PC-9 (cell line): ENCODE measurements around the gene ENPP4. TPM values are rescaled to one million over a fixed set of nuclear protein-coding genes. Genes with fewer than 3 reads are reported as not detected.

Experiments
- BruUV-seq: library from RNA; stranded (reverse); fragments of 400-500 nt; replicated peaks from 2 replicates; lab custom pipeline; 2021; lab: Mats Ljungman, UMichigan
- CTCF ChIA-PET: fragments of 300-600 bp; sonication (Branson Sonifier 250); formaldehyde crosslinking; loops from one replicate; lab custom pipeline; 2022; ENCODE audit warnings: antibody characterized with exemption; lab: Charles Lee
- POLR2A ChIA-PET: fragments of 300-600 bp; sonication (Branson Sonifier 250); formaldehyde crosslinking; loops from one replicate; lab custom pipeline; 2022; ENCODE audit warnings: antibody characterized with exemption; ENCODE audit not compliant: unreplicated experiment; lab: Charles Lee
- DNase-seq, 2 experiments: peaks; one replicate each; pipeline versions ENCODE4 v3.0.0 to v3.0.0-alpha.2; 2015 to 2022; ENCODE audit warnings: mixed read lengths in 1 of 2
- H2AFZ ChIP-seq: fragments of 200-600 bp; sonication (generic); 2 replicates; pipeline ENCODE4 v1.8.1; 2017; ENCODE audit warnings: antibody characterized with exemption
- H3F3A ChIP-seq: fragments of 200-600 bp; sonication (generic); 2 replicates; pipeline ENCODE4 v1.8.1; 2017; ENCODE audit warnings: antibody characterized with exemption, mild to moderate bottlenecking, low read depth; ENCODE audit not compliant: insufficient read depth
- H3K27ac ChIP-seq: fragments of 200-600 bp; sonication (generic); 2 replicates; pipeline ENCODE4 v1.6.1; 2016; ENCODE audit warnings: mixed run types
- H3K27me3 ChIP-seq: fragments of 200-600 bp; sonication (generic); 2 replicates; pipeline ENCODE4 v1.6.1; 2016; ENCODE audit warnings: low read depth, mixed run types; ENCODE audit not compliant: insufficient read depth
- H3K36me3 ChIP-seq: fragments of 200-600 bp; sonication (generic); 2 replicates; pipeline ENCODE4 v1.6.1; 2016; ENCODE audit warnings: low read depth, mixed run types
- H3K4me1 ChIP-seq: fragments of 200-600 bp; sonication (generic); replicated peaks from 2 replicates; pipeline ENCODE4 v1.6.1; 2016; ENCODE audit warnings: mixed run types; ENCODE audit not compliant: insufficient read depth
- H3K4me2 ChIP-seq: fragments of 200-600 bp; sonication (generic); 2 replicates; pipeline ENCODE4 v1.6.1; 2017; ENCODE audit warnings: mixed run types
- H3K4me3 ChIP-seq: fragments of 200-600 bp; sonication (generic); 2 replicates; pipeline ENCODE4 v1.6.1; 2016; ENCODE audit warnings: mixed run types
- H3K79me2 ChIP-seq: fragments of 200-600 bp; sonication (generic); 2 replicates; pipeline ENCODE4 v1.6.1; 2017; ENCODE audit warnings: low read depth, mixed run types
- H3K9me2 ChIP-seq: fragments of 200-600 bp; sonication (generic); 2 replicates; pipeline ENCODE4 v1.8.1; 2017; ENCODE audit warnings: mild to moderate bottlenecking; ENCODE audit not compliant: insufficient read depth
- H3K9me3 ChIP-seq: fragments of 200-600 bp; sonication (generic); 2 replicates; pipeline ENCODE4 v1.8.1; 2016; ENCODE audit warnings: low read depth; ENCODE audit not compliant: insufficient read depth
- H4K20me1 ChIP-seq: fragments of 200-600 bp; sonication (generic); 2 replicates; pipeline ENCODE4 v1.8.1; 2017; ENCODE audit not compliant: insufficient read depth
- EZH2 ChIP-seq: fragments of 200-600 bp; sonication (generic); IDR thresholded peaks from 2 replicates; pipeline ENCODE4 v1.8.0; 2017; ENCODE audit warnings: antibody characterized with exemption, low read depth
- intact Hi-C: fragments of 100-400 bp; cut with micrococcal nuclease; formaldehyde crosslinking; loops from one replicate; pipeline ENCODE4 v1.10.0; 2022; ENCODE audit not compliant: unreplicated experiment
- total RNA-seq: library from RNA; stranded (reverse); gene quantifications from 2 replicates; pipeline ENCODE4 v1.2.3, GENCODE V29; 2021
- TF ChIP-seq, protein P1 (sequence below): fragments of 200-600 bp; sonication (generic); conservative IDR thresholded peaks from 2 replicates; pipeline ENCODE4 v1.6.1; 2017; ENCODE audit warnings: mixed run types, antibody characterized with exemption, mild to moderate bottlenecking, moderate library complexity

ENPP4 gene
- total RNA-seq, 1 experiment from 2014 or later = 7.1 TPM

DNA sequence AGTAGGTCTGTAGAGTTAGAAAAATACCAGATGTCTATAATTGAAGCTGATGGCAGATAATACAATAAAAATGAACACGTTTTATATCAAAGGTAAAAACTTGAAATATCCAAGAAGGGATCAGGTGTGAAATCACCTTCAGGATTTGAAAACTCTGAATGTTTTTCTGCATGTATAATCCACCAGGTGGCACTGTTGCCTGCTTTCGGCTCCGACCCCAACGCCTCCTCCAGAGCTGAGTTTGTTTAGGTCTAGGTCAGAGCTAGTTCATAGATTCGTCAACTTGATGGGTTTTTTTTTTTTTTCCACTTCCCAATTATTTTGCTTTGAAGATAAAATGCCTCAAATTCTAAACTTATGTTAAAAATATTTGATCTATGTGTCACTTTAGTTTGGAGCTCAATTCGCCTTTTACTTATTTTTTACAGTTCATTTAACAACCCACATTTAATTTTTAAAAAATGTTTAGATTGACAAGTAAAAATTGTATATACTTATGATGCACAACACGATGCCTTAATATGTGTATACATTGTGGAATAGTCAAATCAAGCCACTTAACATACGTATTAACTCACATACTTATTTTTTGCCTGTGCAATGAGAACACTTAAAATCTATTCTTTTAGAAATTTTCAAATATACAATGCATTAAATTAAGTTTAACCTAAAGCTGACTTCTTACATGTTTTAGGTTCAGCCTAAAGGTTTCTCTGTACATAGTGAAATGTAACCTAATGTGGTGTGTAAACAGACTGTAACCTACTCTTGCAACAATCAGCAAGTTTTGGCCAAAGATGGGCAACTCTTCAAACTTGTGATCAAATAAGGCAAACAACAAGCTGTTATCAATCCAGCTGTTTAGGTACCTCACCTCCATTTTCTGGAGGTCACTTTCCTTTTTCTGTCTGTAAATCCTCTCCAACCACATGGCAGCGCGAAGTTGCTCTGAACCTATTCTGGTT lies 39.4 kb upstream of the ENPP4 start:
- no peaks in the 10 kb centered on the region for H4K20me1 ChIP-seq
- TF ChIP-seq EZH2 = no peak
- TF ChIP-seq, protein P1, sequence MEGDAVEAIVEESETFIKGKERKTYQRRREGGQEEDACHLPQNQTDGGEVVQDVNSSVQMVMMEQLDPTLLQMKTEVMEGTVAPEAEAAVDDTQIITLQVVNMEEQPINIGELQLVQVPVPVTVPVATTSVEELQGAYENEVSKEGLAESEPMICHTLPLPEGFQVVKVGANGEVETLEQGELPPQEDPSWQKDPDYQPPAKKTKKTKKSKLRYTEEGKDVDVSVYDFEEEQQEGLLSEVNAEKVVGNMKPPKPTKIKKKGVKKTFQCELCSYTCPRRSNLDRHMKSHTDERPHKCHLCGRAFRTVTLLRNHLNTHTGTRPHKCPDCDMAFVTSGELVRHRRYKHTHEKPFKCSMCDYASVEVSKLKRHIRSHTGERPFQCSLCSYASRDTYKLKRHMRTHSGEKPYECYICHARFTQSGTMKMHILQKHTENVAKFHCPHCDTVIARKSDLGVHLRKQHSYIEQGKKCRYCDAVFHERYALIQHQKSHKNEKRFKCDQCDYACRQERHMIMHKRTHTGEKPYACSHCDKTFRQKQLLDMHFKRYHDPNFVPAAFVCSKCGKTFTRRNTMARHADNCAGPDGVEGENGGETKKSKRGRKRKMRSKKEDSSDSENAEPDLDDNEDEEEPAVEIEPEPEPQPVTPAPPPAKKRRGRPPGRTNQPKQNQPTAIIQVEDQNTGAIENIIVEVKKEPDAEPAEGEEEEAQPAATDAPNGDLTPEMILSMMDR = peak; percentile 85
- peak; percentile 44 to 47 for DNase-seq
- no peak overlapping the region for H3K4me2 ChIP-seq
- no peaks in the 10 kb centered on the region for H3K9me2 ChIP-seq
- no peak overlapping the region for H3K4me3 ChIP-seq
- intact Hi-C loops = loop anchor here (1.0 to 2.0 kb wide), 5 partner anchors 48 to 536 kb away; no protein-coding TSS in a partner anchor
- no peaks in the 10 kb centered on the region; the same call in 1 of the 2 replicates for H3K27me3 ChIP-seq
- POLR2A ChIA-PET = interaction anchor here (1.1 kb wide), 1 partner anchor 38 kb away, joined by 4 read pairs; no protein-coding TSS in a partner anchor
- BruUV-seq = no TSS peak
- H3K36me3 ChIP-seq = no peaks in the 10 kb centered on the region
- H3K79me2 ChIP-seq = no peaks in the 10 kb centered on the region
- no peaks in the 10 kb centered on the region for H3K9me3 ChIP-seq
- no peaks in the 10 kb centered on the region for H3K4me1 ChIP-seq
- H3K27ac ChIP-seq = no peak overlapping the region
- H3F3A ChIP-seq = no peaks in the 10 kb centered on the region
- no peak overlapping the region for H2AFZ ChIP-seq
- CTCF ChIA-PET = interaction anchor here (0.5 to 1.6 kb wide), 13 partner anchors 19 to 376 kb away, joined by 3 to 14 read pairs (median 5); partner anchors contain the start of gene ENPP4

DNA sequence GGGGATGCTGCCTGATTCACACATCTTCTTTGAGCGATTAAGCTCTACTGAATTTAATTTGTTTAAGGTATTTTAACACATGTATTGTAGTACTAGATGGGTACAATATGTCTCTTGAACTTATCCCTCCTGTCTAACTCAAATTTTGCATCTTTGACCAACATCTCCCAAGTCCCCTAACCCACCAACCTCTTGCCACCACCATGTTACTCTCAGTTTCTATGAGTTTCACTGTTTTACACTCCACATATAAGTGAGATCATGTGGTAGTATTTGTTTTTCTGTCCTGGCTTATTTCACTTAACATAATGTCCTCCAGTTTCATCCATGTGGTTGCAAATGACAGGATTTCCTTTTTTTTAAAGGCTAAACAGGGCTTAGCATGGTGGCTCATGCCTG lies 38.7 kb upstream of the ENPP4 start:
- H2AFZ ChIP-seq = no peak overlapping the region
- no peaks in the 10 kb centered on the region for H3K9me3 ChIP-seq
- H3K27me3 ChIP-seq = no peaks in the 10 kb centered on the region; the same call in 1 of the 2 replicates
- H3K36me3 ChIP-seq = no peaks in the 10 kb centered on the region
- no peaks in the 10 kb centered on the region for H3K4me1 ChIP-seq
- H3F3A ChIP-seq = no peaks in the 10 kb centered on the region
- intact Hi-C loops = loop anchor here (2.0 kb wide), 1 partner anchor 130 kb away; no protein-coding TSS in a partner anchor
- no peak overlapping the region for H3K4me2 ChIP-seq
- BruUV-seq = no TSS peak
- no peaks in the 10 kb centered on the region for H3K9me2 ChIP-seq
- no peaks in the 10 kb centered on the region for H3K79me2 ChIP-seq
- ChIA-PET CTCF (interaction anchor here (1.3 to 1.6 kb wide), 2 partner anchors 130 to 319 kb away, joined by 8 to 11 read pairs; no protein-coding TSS in a partner anchor), POLR2A (interaction anchor here (1.1 kb wide), 1 partner anchor 39 kb away, joined by 4 read pairs; no protein-coding TSS in a partner anchor)
- H3K4me3 ChIP-seq = no peak overlapping the region
- H4K20me1 ChIP-seq = no peaks in the 10 kb centered on the region
- H3K27ac ChIP-seq = no peak overlapping the region
- no peak for DNase-seq
- TF ChIP-seq, protein P1 = no peak
- no peak for TF ChIP-seq EZH2

DNA sequence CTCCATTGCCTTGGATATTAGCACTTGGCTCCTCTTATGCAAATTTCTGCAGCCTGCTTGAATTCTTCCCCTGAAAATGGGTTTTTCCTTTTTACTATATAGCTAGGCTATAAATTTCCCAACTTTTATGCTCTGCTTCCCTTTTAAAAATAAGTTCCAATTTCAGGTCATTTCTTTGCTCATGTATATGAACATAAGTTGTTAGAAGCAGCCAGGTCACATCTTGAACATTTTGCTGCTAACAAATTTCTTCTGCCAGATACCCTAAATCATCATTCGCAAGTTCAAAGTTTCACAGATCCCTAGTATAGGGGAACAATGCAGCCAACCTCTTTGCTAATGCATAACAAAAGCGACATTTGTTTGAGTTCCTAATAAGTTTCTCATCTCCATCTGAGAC lies 34.5 kb upstream of the ENPP4 start:
- DNase-seq = no peak
- H3K4me2 ChIP-seq = no peak overlapping the region
- TF ChIP-seq, protein P1 = no peak
- TF ChIP-seq EZH2 = no peak
- no peaks in the 10 kb centered on the region for H3K4me1 ChIP-seq
- H3F3A ChIP-seq = no peaks in the 10 kb centered on the region
- H3K27ac ChIP-seq = no peak overlapping the region
- no peaks in the 10 kb centered on the region for H3K9me3 ChIP-seq
- intact Hi-C loops = no loop called here
- H3K36me3 ChIP-seq = no peaks in the 10 kb centered on the region
- no peaks in the 10 kb centered on the region for H4K20me1 ChIP-seq
- CTCF ChIA-PET = no interaction called here
- POLR2A ChIA-PET = no interaction called here
- no peaks in the 10 kb centered on the region for H3K27me3 ChIP-seq
- H3K79me2 ChIP-seq = no peaks in the 10 kb centered on the region
- H3K9me2 ChIP-seq = no peaks in the 10 kb centered on the region
- H2AFZ ChIP-seq = no peak overlapping the region
- no TSS peak for BruUV-seq
- H3K4me3 ChIP-seq = no peak overlapping the region
